ENCODE data around the gene SORL1.

SORL1 gene

DNA sequence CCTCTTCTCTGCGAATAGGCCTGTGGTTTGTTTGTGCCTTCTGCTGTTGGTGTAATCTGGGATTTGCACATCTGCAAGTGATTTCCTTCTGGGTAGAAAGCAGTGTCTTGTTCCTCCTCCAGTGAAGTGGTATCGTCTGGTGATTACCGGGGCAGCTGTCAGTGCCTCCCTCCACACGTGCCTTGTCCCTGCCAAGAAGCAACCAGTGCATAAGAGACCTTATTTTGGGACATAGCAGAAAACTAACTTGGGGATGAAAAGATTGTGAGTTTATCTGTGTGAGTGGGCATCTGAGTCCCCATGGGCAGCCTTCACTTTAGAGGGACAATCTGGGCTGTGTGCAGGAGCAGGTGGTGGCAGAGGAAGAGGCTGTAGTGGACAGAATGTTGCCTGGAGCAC, 72.1 kb downstream of the SORL1 start:
- FAIRE-seq (no peak), DNase-seq (ENCODE audit: insufficient read length, low spot score) (no peak)
- no peak for TF ChIP-seq POLR2A (IDR thresholded peaks at IDR 0.05; ENCODE audit: low read depth, low read length)

DNA sequence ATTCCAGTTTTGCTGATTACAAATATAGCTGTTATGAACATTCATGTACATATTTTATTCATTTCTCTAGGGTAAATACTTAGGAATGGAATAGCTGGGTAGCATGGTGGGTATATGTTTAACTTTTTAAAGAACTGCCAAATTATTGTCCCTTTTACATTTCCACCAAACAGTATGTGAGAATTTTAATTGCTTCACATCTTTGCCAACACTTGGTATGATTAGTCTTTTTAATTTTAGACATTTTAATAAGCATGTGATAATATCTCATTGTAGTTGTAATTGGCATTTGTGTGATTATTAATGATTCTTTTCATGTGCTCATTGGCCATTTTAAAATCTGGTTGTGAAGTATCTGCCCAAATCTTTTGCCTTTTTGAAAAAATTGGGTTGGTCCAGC, 73.3 kb downstream of the SORL1 start:
- no peak for FAIRE-seq

DNA sequence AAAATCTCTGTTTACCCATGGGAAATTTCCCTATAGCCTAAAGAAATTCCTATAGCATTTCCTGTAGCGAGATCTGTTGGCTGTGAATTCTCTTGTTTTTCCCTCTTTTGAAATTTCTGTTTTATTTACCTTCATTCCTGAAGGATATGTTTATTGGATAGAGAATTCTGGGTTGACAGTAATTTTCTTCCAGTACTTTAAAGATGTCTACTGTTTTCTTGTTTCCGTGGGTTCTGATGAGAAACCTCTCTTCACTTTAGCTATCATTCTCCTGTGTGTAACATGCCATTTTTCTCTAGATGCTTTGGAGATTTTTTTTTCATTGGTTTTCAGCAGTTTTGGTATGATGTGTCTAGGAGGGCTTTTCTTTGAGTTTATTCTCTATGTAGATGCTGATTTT, 78.1 kb downstream of the SORL1 start:
- no peak for FAIRE-seq
- TF ChIP-seq POLR2A (IDR thresholded peaks at IDR 0.05; ENCODE audit: low read depth, low read length): no peak

More for the DNA sequence above, 73.3 kb downstream of the SORL1 start:
- DNase-seq (ENCODE audit: insufficient read length, low spot score): no peak
- no peak for TF ChIP-seq POLR2A (IDR thresholded peaks at IDR 0.05; ENCODE audit: low read depth, low read length)

DNA sequence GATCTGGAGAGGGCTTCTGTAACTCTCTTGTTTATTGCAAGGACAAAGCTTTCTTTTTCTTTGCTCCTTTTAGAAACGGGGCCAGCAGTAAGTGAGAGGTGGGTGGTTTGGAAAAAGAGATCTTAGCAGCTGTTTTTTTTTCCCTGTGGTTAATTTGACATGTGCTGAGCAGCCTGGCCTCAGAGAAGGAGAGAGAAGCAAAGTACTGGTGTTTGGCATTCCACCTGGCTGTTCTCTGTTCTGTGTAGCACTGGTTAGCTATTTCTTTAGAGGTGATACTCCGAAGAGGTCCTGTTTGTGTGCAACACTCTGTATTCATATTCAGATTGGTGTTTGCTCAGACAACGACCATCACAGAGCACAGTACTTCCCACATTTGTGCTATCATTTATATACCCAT, 81.5 kb downstream of the SORL1 start:
- DNase-seq (ENCODE audit: insufficient read length, low spot score): no peak
- FAIRE-seq: no peak
- TF ChIP-seq POLR2A (IDR thresholded peaks at IDR 0.05; ENCODE audit: low read depth, low read length): no peak

More for the DNA sequence above, 78.1 kb downstream of the SORL1 start:
- no peak for DNase-seq (ENCODE audit: insufficient read length, low spot score)

DNA sequence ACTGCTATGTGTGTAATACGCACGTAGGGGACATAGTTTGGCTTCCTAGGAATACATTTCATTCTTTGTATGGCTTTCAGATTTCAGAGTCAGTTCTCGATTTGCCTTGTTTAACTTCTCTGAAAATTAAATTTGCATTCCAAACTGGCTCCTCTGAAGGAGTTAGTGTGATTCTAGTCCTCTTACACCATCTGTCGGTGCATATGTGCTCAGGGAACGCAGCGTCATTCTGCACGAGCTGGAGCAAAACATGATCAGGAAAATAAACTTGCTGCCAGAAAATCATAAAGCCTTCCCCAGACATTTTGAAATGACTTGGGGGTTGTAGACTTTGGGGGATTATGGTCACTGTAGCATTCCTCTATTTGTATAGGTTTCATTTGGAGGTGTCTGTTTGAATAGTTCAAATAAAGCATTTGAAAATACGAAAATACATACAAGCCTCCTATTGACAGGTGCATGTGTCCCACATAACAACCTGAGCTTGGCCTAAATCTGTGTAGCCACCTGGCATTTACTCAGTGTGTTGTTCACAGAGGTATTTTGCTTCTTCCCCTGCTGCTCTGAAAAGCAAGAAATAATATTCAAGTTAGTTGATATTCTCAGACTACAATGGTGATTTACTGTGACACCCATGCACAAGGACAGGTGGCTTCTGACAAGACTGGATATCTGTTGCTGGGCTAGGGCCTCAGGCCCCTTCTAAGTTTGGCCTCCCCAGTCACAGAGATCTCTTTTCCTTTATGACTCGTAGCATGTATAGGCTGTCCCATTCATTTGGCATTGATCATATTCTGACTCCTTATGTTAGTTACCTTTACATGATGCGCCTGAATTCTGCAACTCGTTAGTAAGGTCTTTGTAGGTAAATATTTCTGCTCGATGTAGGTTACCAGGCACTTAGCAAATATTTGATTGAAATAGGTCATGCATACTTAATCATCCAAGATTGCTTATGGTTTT, 82.3 kb downstream of the SORL1 start:
- DNase-seq (ENCODE audit: insufficient read length, low spot score): no peak
- no peak for FAIRE-seq
- TF ChIP-seq POLR2A (IDR thresholded peaks at IDR 0.05; ENCODE audit: low read depth, low read length): no peak

DNA sequence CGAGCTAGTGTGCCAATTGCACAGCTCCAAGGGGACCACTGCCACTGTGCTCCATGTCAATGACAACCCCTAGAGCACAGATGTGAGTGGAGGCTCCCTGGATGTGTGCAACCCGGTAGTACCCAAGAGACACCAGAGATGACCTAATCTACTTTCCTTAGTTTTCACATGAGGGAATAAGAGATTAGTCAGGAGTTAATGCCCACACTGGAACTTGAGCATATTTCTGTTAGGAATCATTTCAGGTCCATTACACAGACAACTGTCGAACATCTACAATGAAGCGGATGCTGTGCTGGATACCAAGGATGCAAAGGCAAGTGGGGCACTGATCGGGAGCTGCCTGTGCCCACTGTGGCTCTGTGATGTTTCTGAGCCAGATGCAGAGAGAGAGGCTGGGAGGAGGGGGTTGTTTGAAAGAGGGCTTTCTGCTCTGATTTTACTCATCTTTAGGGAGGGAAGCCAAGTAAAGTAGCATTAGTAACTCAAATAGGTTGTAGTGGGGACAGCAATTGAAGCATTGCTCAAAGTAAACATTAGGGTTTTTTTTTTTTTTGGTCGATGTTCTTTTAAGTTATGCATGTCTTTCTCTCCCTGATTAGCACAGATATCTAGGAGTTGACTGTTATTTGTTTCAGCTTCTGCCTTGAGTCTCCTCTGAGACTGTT, 83.1 kb downstream of the SORL1 start:
- TF ChIP-seq POLR2A (IDR thresholded peaks at IDR 0.05; ENCODE audit: low read depth, low read length): no peak
- DNase-seq (ENCODE audit: insufficient read length, low spot score): no peak
- no peak for FAIRE-seq

DNA sequence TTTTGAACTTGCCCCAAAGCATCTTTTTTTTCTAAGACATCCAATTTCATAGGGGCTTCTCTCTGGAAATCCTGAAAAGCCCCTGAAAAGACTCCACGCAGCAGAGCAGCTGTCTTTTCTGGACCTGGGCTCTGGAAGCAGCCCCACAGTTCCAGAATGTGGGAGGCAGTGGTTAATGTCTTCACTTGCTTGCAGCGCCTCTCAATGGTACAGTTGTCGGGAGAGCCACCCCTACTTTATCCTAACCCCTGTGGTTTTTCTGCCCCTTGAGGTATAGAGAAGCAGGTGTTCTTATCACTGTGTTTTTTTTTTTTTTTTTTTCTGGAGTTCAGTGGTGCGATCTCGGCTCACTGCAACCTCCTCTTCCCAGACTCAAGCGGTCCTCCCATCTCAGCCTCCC, 84.0 kb downstream of the SORL1 start:
- TF ChIP-seq POLR2A (IDR thresholded peaks at IDR 0.05; ENCODE audit: low read depth, low read length): no peak
- DNase-seq (ENCODE audit: insufficient read length, low spot score) (no peak), FAIRE-seq (no peak)

DNA sequence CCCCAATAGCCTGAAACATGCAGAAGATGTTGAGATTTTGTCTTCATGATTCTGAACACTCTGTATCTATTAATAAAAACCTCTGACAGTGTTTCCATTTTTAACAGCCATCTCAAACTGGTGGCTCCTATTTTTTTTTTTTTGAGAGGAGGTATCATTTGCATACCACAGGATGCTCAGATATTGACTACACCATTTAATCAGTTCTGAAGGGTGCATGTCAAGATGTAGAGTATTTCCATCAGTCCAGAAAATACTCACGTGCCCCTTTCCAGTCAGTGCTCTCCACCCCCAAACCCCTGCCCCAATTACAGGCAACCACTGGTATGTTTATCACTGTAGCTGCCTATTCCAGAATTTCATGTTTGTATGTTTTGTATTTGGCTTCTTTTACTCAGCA, 85.9 kb downstream of the SORL1 start:
- FAIRE-seq (no peak), DNase-seq (ENCODE audit: insufficient read length, low spot score) (no peak)
- no peak for TF ChIP-seq POLR2A (IDR thresholded peaks at IDR 0.05; ENCODE audit: low read depth, low read length)

DNA sequence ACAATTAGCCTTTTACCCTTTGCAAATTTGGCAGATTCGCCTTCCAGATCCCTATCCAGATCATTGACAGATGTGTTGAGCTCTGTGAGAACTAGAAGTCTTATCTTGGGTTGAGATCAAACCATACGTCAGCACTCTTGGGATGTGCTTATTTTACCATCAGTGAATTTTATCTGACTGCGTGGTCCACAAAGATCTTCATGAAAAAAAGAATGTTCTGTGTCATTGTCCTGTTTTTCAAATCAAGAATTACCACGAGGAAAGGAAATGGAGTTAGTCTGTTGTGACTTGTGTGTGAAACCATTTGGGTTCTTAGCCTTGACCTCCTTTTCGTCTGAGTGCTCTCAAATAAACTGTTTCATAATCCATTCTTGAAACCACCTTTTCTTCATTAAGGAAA, 86.9 kb downstream of the SORL1 start:
- no peak for TF ChIP-seq POLR2A (IDR thresholded peaks at IDR 0.05; ENCODE audit: low read depth, low read length)
- no peak for DNase-seq (ENCODE audit: insufficient read length, low spot score)
- no peak for FAIRE-seq

DNA sequence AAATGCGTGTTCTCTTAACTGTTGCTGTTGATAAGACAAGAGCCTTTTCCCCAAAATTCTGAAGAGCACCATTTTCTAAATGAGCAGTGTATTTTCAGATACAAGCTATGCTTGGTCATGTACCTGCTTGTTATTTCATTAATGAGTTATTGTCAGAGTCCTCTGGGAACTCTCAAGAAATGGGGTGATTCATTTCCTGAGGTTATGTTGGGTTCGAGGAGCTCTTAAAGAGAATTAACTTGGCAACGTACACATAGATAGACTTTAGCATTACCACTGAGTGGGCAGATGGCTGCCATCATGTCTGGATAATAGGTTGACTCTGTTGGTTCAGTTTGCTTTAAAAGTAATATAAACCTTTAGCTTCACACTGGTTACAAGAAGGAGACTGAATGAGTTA, 88.5 kb downstream of the SORL1 start:
- DNase-seq (ENCODE audit: insufficient read length, low spot score) (no peak), FAIRE-seq (no peak)
- no peak for TF ChIP-seq POLR2A (IDR thresholded peaks at IDR 0.05; ENCODE audit: low read depth, low read length)

DNA sequence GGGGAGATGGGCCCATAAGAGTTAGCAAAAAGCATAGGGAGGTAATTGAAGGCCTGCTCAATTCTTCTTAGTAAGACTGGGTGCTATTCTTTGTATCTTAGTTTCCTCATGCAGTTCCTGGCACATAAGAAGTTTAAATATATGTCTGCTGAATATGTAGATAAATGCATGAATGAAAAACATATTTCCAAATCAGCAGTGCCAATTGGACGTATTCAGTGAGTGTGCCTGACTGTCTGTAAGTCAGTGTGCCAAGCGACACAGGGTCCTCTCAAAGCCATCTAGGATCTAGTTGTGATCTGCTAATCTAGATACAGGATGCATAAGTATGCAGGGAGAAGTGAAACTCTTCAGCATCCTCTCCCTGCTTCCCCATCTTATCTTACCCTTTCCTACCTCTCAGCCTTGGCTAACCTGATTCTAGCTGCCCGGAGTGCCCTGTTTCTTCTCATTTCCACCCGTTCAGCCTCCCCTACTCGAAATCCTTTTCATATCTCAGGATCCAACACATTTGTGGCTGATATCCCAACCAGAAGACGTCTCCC, 91.8 kb downstream of the SORL1 start:
- FAIRE-seq: no peak
- no peak for DNase-seq (ENCODE audit: insufficient read length, low spot score)
- no peak for TF ChIP-seq POLR2A (IDR thresholded peaks at IDR 0.05; ENCODE audit: low read depth, low read length)

DNA sequence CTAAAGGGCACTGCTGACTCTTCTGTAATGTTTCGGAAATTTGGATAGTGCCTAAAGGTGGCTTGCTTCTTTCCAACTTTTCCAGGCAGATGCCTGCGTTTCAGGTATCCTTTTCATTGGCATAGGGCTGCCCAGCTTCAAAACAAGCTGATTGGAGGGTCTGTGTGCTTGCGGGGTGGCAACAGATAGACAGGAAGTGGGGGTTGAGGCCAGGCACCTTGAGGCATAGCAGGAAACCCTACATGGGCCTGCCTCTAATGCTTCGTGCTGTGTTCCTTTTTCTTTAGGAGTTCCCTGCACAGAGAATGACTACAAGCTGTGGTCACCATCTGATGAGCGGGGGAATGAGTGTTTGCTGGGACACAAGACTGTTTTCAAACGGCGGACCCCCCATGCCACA, 92.8 kb downstream of the SORL1 start:
- FAIRE-seq (no peak), DNase-seq (ENCODE audit: insufficient read length, low spot score) (no peak)
- no peak for TF ChIP-seq POLR2A (IDR thresholded peaks at IDR 0.05; ENCODE audit: low read depth, low read length)

DNA sequence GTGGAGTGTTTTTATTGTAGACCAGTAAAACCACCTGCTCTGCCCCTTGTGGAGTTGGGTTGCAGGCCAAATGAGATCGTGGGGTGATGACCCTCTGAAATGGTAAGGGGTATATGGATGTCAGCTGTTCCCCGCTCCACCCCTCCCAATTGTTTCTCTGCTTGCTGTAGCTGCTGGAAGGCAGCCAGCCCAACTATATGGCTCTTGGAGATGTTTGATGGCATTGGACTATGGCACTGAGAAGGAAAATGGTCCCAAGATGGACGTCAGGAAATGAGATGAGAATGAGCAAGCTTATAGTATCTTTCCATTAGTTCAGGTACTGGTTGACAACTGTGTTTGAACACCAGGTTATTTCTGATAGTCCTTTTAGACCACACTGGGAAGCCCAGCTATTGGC, 95.5 kb downstream of the SORL1 start:
- FAIRE-seq (no peak), DNase-seq (ENCODE audit: insufficient read length, low spot score) (no peak)
- TF ChIP-seq POLR2A (IDR thresholded peaks at IDR 0.05; ENCODE audit: low read depth, low read length): no peak

DNA sequence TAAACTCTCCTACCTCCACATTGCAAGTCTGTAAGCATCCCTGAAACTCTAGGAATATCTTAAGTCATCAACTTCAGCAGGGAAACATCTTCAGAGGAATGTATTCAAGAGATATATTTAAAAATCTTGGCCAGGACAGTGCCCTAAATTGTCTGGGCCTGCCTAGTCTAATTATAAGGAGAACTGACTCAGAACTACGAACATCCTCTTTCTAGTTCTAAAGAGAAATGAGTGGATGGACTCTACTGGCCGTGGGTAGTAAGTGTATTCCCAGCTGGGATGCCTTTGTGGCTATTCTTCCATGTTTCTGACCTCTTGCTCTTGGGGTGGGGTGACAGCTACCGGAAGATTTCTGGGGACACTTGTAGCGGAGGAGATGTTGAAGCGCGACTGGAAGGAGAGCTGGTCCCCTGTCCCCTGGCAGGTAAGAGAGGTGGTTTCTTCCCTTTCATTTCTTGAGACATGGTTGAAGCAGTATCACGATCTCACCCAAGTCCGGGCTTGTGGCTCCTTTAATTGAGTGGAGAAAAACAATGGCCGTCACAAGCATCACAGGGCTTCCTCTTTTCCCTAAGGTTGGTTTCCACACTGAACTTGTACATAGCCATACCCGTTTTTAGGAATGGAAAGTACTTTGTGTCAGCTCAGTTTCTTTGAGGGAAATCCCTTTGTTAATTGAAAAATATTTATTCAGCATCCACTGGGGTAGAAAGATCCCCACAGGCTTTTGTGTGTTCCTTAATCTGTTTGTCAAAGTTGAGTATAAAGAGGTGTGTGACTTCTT, 98.3 kb downstream of the SORL1 start:
- FAIRE-seq: no peak
- DNase-seq (ENCODE audit: insufficient read length, low spot score): no peak
- TF ChIP-seq POLR2A (IDR thresholded peaks at IDR 0.05; ENCODE audit: low read depth, low read length): no peak
